SK-N-SH (cell line): ENCODE results near the gene ACTN4.

Experiments used
- CHD2 ChIP-seq: fragments of 150-350 bp; IDR thresholded peaks from 2 replicates; pipeline ENCODE4 v1.6.1; 2018; ENCODE audit warnings: low read length; ENCODE audit not compliant: partially characterized antibody
- GATA2 ChIP-seq: sonication (generic); formaldehyde crosslinking; IDR thresholded peaks from 2 replicates; pipeline ENCODE4 v1.5.0; 2020; ENCODE audit warnings: mild to moderate bottlenecking, missing genetic modification reagents
- JUND ChIP-seq: IDR thresholded peaks from 2 replicates; pipeline ENCODE4 v1.4.0; 2012
- SMC3 ChIP-seq: IDR thresholded peaks from 2 replicates; pipeline ENCODE4 v1.6.1; 2012; ENCODE audit warnings: low read depth, low read length, improper control_type of control experiment
- TF ChIP-seq, protein P1 (sequence below): fragments of 200-600 bp; sonication (generic); IDR thresholded peaks from 2 replicates; pipeline ENCODE4 v1.6.1; 2017; ENCODE audit warnings: antibody characterized with exemption, mild to moderate bottlenecking, moderate library complexity
- TF ChIP-seq, protein P2 (sequence below): IDR thresholded peaks from 2 replicates; pipeline ENCODE4 v1.4.0; 2012; ENCODE audit warnings: low read depth, borderline replicate concordance

DNA sequence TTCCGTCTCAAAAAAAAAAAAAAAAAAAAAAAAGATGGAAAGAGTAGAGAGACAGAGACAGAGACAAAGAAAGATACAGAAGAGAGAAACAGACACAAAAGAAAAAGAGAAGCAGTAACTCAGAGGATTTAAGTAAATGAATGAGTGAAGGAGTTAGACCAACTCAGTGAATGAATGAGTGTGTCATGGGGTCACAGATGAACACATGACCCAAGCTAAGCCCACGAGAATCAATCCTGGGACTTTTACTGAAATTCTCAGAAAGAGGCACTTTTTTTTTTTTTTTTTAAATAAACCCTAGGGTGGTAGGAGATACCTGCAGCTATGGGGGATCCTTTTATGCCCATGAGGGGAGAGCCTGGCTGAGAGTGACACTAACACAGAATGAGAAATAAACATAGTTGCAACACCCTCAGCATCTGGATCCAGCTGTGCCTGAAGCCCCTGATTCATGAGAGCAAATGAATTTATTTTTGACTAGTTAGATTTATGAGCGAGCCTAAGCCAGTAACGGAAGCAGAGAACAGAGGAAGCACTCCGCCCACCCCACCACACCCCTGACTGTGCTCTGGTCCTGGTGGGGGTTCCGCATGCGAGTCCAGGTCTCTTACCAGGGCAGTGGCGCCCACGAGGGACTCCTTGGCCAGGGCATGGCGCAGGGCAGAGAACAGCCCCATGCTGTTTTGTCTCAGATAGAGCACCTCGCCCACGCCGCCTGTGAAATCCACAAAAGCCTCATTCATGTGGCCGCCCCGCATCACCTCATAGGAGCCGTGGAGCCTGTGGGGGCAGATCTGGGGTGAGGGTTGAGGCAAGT is 92.2 kb downstream of the ACTN4 start:
- TF ChIP-seq JUND (no peak), SMC3 (no peak), GATA2 (no peak), CHD2 (no peak)
- TF ChIP-seq, protein P1, sequence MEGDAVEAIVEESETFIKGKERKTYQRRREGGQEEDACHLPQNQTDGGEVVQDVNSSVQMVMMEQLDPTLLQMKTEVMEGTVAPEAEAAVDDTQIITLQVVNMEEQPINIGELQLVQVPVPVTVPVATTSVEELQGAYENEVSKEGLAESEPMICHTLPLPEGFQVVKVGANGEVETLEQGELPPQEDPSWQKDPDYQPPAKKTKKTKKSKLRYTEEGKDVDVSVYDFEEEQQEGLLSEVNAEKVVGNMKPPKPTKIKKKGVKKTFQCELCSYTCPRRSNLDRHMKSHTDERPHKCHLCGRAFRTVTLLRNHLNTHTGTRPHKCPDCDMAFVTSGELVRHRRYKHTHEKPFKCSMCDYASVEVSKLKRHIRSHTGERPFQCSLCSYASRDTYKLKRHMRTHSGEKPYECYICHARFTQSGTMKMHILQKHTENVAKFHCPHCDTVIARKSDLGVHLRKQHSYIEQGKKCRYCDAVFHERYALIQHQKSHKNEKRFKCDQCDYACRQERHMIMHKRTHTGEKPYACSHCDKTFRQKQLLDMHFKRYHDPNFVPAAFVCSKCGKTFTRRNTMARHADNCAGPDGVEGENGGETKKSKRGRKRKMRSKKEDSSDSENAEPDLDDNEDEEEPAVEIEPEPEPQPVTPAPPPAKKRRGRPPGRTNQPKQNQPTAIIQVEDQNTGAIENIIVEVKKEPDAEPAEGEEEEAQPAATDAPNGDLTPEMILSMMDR: no peak
- TF ChIP-seq, protein P2, sequence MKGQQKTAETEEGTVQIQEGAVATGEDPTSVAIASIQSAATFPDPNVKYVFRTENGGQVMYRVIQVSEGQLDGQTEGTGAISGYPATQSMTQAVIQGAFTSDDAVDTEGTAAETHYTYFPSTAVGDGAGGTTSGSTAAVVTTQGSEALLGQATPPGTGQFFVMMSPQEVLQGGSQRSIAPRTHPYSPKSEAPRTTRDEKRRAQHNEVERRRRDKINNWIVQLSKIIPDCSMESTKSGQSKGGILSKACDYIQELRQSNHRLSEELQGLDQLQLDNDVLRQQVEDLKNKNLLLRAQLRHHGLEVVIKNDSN: no peak
